Bronchial epithelial cell (primary cell): ENCODE measurements around the gene EEF1G. TPM values are rescaled to one million over a fixed set of nuclear protein-coding genes. Genes with fewer than 3 reads are reported as not detected.
A peak's percentile ranks its signal among the peaks of the same experiment; 100 is the strongest.
"Not testable (repeated sequence)": the region's sequence is repeated elsewhere in the genome, so short reads cannot be mapped to it uniquely, and the experiment has no call there.

ENCODE experiments used
- DNase-seq: peaks from one replicate; pipeline ENCODE4 v3.0.0-alpha.2; 2010; ENCODE audit warnings: low read depth
- FAIRE-seq: peaks from 2 replicates; lab custom pipeline; 2011; peaks lifted over from hg19 to GRCh38; lab: Jason Lieb, UNC
- H3K27me3 ChIP-seq: 2 replicates; pipeline ENCODE4 v1.5.1; 2011; ENCODE audit warnings: low read length; ENCODE audit not compliant: control insufficient read depth, insufficient read depth
- H3K36me3 ChIP-seq: 2 replicates; pipeline ENCODE4 v1.5.1; 2011; ENCODE audit warnings: low read length; ENCODE audit not compliant: control insufficient read depth, insufficient read depth
- H3K4me3 ChIP-seq: 2 replicates; pipeline ENCODE4 v1.5.1; 2011; ENCODE audit warnings: mild to moderate bottlenecking, low read depth, low read length, control low read depth
- CTCF ChIP-seq: IDR thresholded peaks from 2 replicates; pipeline ENCODE4 v1.5.1; 2011; ENCODE audit warnings: mild to moderate bottlenecking, moderate library complexity, low read length, control low read depth, inconsistent platforms; ENCODE audit not compliant: insufficient read depth, severe bottlenecking
- total RNA-seq: library from RNA; depleted of rRNA; stranded (reverse); fragments of >200 nt; gene quantifications from 2 replicates; pipeline ENCODE4 v1.2.1, GENCODE V29; 2014

The EEF1G gene
- 2,058 and 2,441 TPM in 2 replicates for total RNA-seq

- FAIRE-seq (no peak), DNase-seq (peak; percentile 99)
- TF ChIP-seq CTCF, result no peak
- Histone ChIP-seq H3K36me3 (peaks cover 31% of the 10 kb centered on the region), H3K4me3 (peak within 1 kb of the TSS; percentile 96), H3K27me3 (no peaks in the 10 kb centered on the region)
Observed at GRCh38 chr11:62573592-62574362, at the start of gene EEF1G. TSS of gene EEF1G (minus strand) at chr11:62573891. CDS start at chr11:62573842, 49 bp downstream.

- DNase-seq (no peak), FAIRE-seq (no peak)
- Histone ChIP-seq H3K36me3 (peaks cover 16% of the 10 kb centered on the region), H3K4me3 (peak overlapping the region; percentile 5), H3K27me3 (no peaks in the 10 kb centered on the region)
- TF ChIP-seq CTCF, result no peak
Observed at GRCh38 chr11:62622476-62623089, 48.9 kb upstream of the EEF1G start.

GRCh38 chr11:62621567-62622470 lies 48.1 kb upstream of the EEF1G start, which contains the start of gene B3GAT3:
TSS of gene B3GAT3 (minus strand) at chr11:62621986. CDS start at chr11:62621947, 39 bp downstream.
- DNase-seq (peak; percentile 97), FAIRE-seq (no peak)
- TF ChIP-seq CTCF, result no peak
- Histone ChIP-seq H3K27me3 (no peaks in the 10 kb centered on the region), H3K36me3 (peaks cover 16% of the 10 kb centered on the region), H3K4me3 (peak within 1 kb of the TSS; percentile 68)

GRCh38 chr11:62621027-62621566 lies 47.4 kb upstream of the EEF1G start:
- Histone ChIP-seq H3K27me3 (no peaks in the 10 kb centered on the region), H3K36me3 (peaks cover 14% of the 10 kb centered on the region), H3K4me3 (peak overlapping the region; percentile 68)
- no peak for TF ChIP-seq CTCF
- FAIRE-seq, result no peak
- no peak for DNase-seq

GRCh38 chr11:62616957-62617356 lies 43.3 kb upstream of the EEF1G start:
- DNase-seq, H3K36me3 ChIP-seq, FAIRE-seq, H3K4me3 ChIP-seq, H3K27me3 ChIP-seq: not testable (repeated sequence)
